HepG2 (cell line): ENCODE results near the gene WDR91. TPM values are rescaled to one million over a fixed set of nuclear protein-coding genes. Genes with fewer than 3 reads are reported as not detected.

Experiments
- MEF2D ChIP-seq: sonication (generic); formaldehyde crosslinking; IDR thresholded peaks from 2 replicates; pipeline ENCODE4 v1.5.1; 2020; ENCODE audit warnings: mild to moderate bottlenecking, missing genetic modification reagents
- MIER2 ChIP-seq: IDR thresholded peaks from 2 replicates; pipeline ENCODE4 v1.6.1; 2016; ENCODE audit warnings: missing biosample characterization, missing genetic modification reagents
- POLR2AphosphoS5 ChIP-seq: IDR thresholded peaks from 2 replicates; pipeline ENCODE4 v1.6.1; 2012; ENCODE audit warnings: low read depth, low read length
- SMC3 ChIP-seq: IDR thresholded peaks from 2 replicates; pipeline ENCODE4 v1.6.1; 2011; ENCODE audit warnings: low read length, improper control_type of control experiment
- ZFX ChIP-seq: sonication (generic); formaldehyde crosslinking; IDR thresholded peaks from 2 replicates; pipeline ENCODE4 v1.4.0; 2020; ENCODE audit warnings: mild to moderate bottlenecking, low read depth, missing genetic modification reagents, moderate library complexity
- ZNF264 ChIP-seq: sonication (generic); formaldehyde crosslinking; IDR thresholded peaks from 2 replicates; pipeline ENCODE4 v1.4.0; 2020; ENCODE audit warnings: missing genetic modification reagents
- polyA plus RNA-seq, 8 experiments: library from polyadenylated mRNA; depleted of rRNA in 3 of 8; stranded (reverse) in 7 of 8; unstranded in 1 of 8; fragments of >200 nt; fragmentation: Illumina TruSeq in 4 of 8; extraction: Trizol in 4 of 8; gene quantifications; 2 replicates each; pipeline versions ENCODE4 v1.2.1 to v1.2.3, GENCODE V29; 2011 to 2016; ENCODE audit warnings: low read depth in 4 of 8, missing spikeins in 1 of 8, mixed read lengths in 1 of 8; ENCODE audit not compliant: insufficient read depth in 1 of 8
- total RNA-seq, 5 experiments: library from RNA; depleted of rRNA; stranded (reverse); fragments of >200 nt; fragmentation: Illumina TruSeq; extraction: Trizol; gene quantifications; 2 replicates each; pipeline ENCODE4 v1.2.3, GENCODE V29; 2016; ENCODE audit warnings: low read depth in 1 of 5
- TF ChIP-seq, protein P1 (sequence below): sonication (generic); formaldehyde crosslinking; IDR thresholded peaks from 2 replicates; pipeline ENCODE4 v1.4.0; 2020; ENCODE audit warnings: low read depth, missing genetic modification reagents
- TF ChIP-seq, protein P2 (sequence below), 2 experiments: fragments of 450-650 bp in 1 of 2; sonication (generic) in 1 of 2; formaldehyde crosslinking; IDR thresholded peaks; 2 replicates each; pipeline versions ENCODE4 v1.5.0 to v1.8.0; 2020 to 2022; ENCODE audit warnings: mild to moderate bottlenecking in 1 of 2, missing genetic modification reagents in 1 of 2
- TF ChIP-seq, protein P3 (sequence below): sonication (generic); formaldehyde crosslinking; IDR thresholded peaks from 2 replicates; pipeline ENCODE4 v1.5.1; 2020; ENCODE audit warnings: missing genetic modification reagents, mild to moderate bottlenecking, borderline replicate concordance

Gene WDR91
- total and polyA plus RNA-seq, 2 of the 13 experiments (the other 11 are each of a cell fraction or from before 2014, with no cell fraction given) = 11.6 to 12.1 TPM

DNA sequence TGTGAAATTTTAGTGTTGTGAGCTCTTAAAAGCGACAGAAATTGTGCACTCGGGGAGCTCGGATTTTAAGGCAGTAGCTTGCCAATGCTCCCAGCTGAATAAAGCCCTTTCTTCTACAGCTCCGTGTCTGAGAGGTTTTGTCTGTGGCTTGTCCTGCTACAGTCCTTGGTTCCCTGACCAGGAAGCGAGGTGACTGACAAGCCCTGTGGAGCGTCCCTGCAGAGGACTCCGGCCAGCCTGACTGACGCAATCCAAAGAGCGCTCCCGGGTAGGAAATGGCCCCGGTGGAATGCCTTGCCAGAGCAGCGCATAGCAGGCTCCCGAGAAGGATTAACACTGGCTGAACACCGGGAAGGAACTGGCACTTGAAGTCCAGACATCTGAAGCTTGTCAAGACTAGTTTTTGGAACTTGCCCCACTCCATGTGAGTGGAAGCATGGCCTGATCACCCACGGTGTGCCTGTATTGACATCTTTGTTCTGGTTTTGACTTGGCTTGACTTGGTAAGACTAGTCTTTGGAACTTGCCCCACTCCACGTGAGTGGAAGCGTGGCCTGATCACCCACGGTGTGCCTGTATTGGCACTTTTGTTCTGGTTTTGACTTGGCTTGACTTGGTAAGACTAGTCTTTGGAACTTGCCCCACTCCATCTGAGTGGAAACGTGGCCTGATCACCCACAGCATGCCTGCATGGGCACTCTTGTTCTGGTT, 39.6 kb downstream of the WDR91 start (continued):
- TF ChIP-seq, protein P1, sequence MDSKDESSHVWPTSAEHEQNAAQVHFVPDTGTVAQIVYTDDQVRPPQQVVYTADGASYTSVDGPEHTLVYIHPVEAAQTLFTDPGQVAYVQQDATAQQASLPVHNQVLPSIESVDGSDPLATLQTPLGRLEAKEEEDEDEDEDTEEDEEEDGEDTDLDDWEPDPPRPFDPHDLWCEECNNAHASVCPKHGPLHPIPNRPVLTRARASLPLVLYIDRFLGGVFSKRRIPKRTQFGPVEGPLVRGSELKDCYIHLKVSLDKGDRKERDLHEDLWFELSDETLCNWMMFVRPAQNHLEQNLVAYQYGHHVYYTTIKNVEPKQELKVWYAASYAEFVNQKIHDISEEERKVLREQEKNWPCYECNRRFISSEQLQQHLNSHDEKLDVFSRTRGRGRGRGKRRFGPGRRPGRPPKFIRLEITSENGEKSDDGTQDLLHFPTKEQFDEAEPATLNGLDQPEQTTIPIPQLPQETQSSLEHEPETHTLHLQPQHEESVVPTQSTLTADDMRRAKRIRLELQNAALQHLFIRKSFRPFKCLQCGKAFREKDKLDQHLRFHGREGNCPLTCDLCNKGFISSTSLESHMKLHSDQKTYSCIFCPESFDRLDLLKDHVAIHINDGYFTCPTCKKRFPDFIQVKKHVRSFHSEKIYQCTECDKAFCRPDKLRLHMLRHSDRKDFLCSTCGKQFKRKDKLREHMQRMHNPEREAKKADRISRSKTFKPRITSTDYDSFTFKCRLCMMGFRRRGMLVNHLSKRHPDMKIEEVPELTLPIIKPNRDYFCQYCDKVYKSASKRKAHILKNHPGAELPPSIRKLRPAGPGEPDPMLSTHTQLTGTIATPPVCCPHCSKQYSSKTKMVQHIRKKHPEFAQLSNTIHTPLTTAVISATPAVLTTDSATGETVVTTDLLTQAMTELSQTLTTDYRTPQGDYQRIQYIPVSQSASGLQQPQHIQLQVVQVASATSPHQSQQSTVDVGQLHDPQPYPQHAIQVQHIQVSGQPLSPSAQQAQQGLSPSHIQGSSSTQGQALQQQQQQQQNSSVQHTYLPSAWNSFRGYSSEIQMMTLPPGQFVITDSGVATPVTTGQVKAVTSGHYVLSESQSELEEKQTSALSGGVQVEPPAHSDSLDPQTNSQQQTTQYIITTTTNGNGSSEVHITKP = 0 out of 2 replicates have a peak, but pooled peaks have one; percentile 19
- TF ChIP-seq POLR2AphosphoS5 (peak; percentile 78), MEF2D (CRISPR knock-in tag) (0 out of 2 replicates have a peak, but pooled peaks have one; percentile 60), MIER2 (0 out of 2 replicates have a peak, but pooled peaks have one; percentile 15), SMC3 (0 out of 2 replicates have a peak, but pooled peaks have one; percentile 5), ZNF264 (CRISPR knock-in tag) (peak; percentile 7; the same call in 1 of the 2 replicates), ZFX (CRISPR knock-in tag) (peak; percentile 50)
- TF ChIP-seq, protein P2, sequence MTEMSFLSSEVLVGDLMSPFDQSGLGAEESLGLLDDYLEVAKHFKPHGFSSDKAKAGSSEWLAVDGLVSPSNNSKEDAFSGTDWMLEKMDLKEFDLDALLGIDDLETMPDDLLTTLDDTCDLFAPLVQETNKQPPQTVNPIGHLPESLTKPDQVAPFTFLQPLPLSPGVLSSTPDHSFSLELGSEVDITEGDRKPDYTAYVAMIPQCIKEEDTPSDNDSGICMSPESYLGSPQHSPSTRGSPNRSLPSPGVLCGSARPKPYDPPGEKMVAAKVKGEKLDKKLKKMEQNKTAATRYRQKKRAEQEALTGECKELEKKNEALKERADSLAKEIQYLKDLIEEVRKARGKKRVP (CRISPR knock-in tag; IDR thresholded peaks at IDR 0.05) = peak in 1 of 2 experiments; percentile 91; a peak in 2 of 4 replicates
- TF ChIP-seq, protein P3, sequence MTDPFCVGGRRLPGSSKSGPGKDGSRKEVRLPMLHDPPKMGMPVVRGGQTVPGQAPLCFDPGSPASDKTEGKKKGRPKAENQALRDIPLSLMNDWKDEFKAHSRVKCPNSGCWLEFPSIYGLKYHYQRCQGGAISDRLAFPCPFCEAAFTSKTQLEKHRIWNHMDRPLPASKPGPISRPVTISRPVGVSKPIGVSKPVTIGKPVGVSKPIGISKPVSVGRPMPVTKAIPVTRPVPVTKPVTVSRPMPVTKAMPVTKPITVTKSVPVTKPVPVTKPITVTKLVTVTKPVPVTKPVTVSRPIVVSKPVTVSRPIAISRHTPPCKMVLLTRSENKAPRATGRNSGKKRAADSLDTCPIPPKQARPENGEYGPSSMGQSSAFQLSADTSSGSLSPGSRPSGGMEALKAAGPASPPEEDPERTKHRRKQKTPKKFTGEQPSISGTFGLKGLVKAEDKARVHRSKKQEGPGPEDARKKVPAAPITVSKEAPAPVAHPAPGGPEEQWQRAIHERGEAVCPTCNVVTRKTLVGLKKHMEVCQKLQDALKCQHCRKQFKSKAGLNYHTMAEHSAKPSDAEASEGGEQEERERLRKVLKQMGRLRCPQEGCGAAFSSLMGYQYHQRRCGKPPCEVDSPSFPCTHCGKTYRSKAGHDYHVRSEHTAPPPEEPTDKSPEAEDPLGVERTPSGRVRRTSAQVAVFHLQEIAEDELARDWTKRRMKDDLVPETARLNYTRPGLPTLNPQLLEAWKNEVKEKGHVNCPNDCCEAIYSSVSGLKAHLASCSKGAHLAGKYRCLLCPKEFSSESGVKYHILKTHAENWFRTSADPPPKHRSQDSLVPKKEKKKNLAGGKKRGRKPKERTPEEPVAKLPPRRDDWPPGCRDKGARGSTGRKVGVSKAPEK (CRISPR knock-in tag) = 0 out of 2 replicates have a peak, but pooled peaks have one; percentile 44
